GM18909 (cell line): ENCODE measurements around the gene CTCFL.

Experiments used
- ATAC-seq: cut with Tn5 transposase; IDR thresholded peaks from one replicate; pipeline ENCODE4 v1.9.1; 2021; ENCODE audit warnings: mild to moderate bottlenecking; ENCODE audit not compliant: unreplicated experiment, poor library complexity

Gene CTCFL

GRCh38 chr20:57524511-57525176, at the start of gene CTCFL:
Gene CTCFL, minus strand, starts transcription at chr20:57525140. Its CDS starts 935 bp downstream, at chr20:57524205.
- no peak for ATAC-seq

GRCh38 chr20:57573894-57574293, 49.0 kb upstream of the CTCFL start:
- no peak for ATAC-seq

- no peak for ATAC-seq
Observed at GRCh38 chr20:57573242-57573641, 48.3 kb upstream of the CTCFL start.

GRCh38 chr20:57571782-57572416, 47.0 kb upstream of the CTCFL start:
- ATAC-seq = no peak

GRCh38 chr20:57570920-57571319, 46.0 kb upstream of the CTCFL start:
- ATAC-seq = no peak

- ATAC-seq = no peak
Observed at GRCh38 chr20:57570145-57570850, 45.4 kb upstream of the CTCFL start.

GRCh38 chr20:57568960-57569359, 44.0 kb upstream of the CTCFL start:
- no peak for ATAC-seq

GRCh38 chr20:57568088-57568896, 43.4 kb upstream of the CTCFL start:
- no peak for ATAC-seq

- ATAC-seq = no peak
Observed at GRCh38 chr20:57567471-57568079, 42.6 kb upstream of the CTCFL start.

- no peak for ATAC-seq
Observed at GRCh38 chr20:57566803-57567459, 42.0 kb upstream of the CTCFL start.

GRCh38 chr20:57566399-57566798, 41.5 kb upstream of the CTCFL start:
- no peak for ATAC-seq

GRCh38 chr20:57564951-57565642, 40.2 kb upstream of the CTCFL start:
- no peak for ATAC-seq

GRCh38 chr20:57564180-57564802, 39.4 kb upstream of the CTCFL start:
- ATAC-seq = no peak

- ATAC-seq = no peak
Observed at GRCh38 chr20:57563522-57563921, 38.6 kb upstream of the CTCFL start.

- ATAC-seq = no peak
Observed at GRCh38 chr20:57562541-57563465, 37.9 kb upstream of the CTCFL start.

- no peak for ATAC-seq
Observed at GRCh38 chr20:57561356-57562279, 36.7 kb upstream of the CTCFL start.
